Measurements from ENCODE around the gene GTF2A1.

The GTF2A1 gene

DNA sequence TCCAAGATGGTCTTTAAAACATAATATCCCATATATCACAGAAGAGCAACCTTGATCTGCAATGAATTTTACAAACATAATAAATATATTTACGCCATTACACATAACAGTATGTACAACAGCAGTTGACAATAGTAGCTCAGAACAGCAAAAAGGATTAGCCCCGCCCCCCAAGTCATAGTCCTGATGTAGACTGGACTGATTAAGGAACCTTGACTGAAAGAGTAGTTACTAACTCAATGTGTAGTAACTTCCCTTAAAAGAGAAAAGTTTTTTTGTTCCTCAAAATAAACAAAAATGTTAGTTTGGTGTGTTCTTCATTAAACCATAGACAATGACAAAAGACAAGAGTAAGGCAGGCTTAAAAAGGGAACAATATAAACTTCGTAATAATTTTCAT is 44.5 kb downstream of the GTF2A1 start:
- Mint-ChIP-seq H3K27ac (no peak overlapping the region), H3K4me3 (no peak overlapping the region), H3K4me1 (ENCODE audit: low read depth) (peaks cover 18% of the 10 kb centered on the region), H3K36me3 (ENCODE audit: low read depth) (peaks cover 17% of the 10 kb centered on the region), H3K27me3 (ENCODE audit: low read depth) (no peaks in the 10 kb centered on the region), H3K9me3 (no peaks in the 10 kb centered on the region)

DNA sequence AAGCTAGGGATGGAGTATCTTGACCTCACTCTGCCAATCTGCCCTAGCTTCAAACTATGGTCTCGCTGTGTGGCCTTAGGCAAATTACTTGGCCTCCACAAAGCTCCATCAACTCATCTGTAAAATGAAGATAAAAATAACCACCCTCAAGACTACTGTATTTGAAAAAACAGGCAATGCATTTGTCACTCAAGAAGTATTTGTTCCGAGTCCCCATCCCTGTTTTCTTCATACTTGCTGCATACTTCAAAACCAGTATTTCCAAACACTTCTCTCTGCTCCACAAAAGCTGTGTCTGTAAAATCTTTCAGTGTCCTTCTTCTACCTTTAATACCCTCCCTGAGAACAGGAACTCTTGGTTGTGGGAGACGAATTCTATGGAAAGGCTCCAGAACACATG is 47.9 kb downstream of the GTF2A1 start:
- Mint-ChIP-seq H3K27ac (no peak overlapping the region), H3K36me3 (ENCODE audit: low read depth) (peaks cover 5% of the 10 kb centered on the region), H3K27me3 (ENCODE audit: low read depth) (no peaks in the 10 kb centered on the region), H3K4me3 (no peak overlapping the region), H3K9me3 (no peaks in the 10 kb centered on the region), H3K4me1 (ENCODE audit: low read depth) (peaks cover 43% of the 10 kb centered on the region)

DNA sequence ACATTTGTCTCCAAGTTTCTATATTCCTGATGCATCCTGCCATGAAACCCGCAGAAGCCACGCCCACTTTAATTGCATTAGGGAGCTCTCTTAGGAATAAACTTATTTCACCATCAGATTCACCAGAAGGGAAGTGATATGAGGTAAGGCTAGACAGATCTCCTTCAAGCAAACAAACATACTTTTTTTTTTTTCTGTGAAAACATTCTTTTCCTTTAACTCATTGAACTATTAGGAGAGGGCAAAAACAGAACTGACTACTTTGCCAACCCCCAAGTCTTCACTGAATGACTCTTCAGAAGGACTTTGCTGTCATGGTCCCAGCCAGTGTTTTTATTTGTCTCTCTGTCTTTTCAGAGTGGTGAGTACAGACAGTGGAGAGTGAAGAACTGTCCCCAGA is 48.4 kb downstream of the GTF2A1 start:
- no peaks in the 10 kb centered on the region for H3K27me3 Mint-ChIP-seq (ENCODE audit: low read depth)
- peaks cover 5% of the 10 kb centered on the region for H3K36me3 Mint-ChIP-seq (ENCODE audit: low read depth)
- H3K27ac Mint-ChIP-seq = no peak overlapping the region
- no peak overlapping the region for H3K4me3 Mint-ChIP-seq
- H3K4me1 Mint-ChIP-seq (ENCODE audit: low read depth) = peaks cover 41% of the 10 kb centered on the region
- no peaks in the 10 kb centered on the region for H3K9me3 Mint-ChIP-seq

DNA sequence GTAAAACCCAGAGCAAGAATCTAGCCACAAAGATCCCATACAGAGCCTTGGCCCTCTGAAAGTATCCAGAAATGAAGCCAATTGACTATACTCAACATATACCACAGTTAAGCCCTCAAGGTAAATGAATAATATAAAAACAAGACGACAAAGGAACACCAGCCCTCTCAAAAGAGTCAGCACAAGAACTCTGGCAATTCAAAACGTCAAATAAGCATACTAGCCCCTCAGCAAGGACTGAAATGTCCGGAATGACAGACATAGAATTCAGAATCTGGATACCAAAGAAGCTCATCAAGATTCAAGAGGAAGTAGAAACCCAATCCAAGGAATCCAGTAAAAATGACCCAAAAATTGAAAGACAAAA is 49.9 kb downstream of the GTF2A1 start:
- H3K36me3 Mint-ChIP-seq (ENCODE audit: low read depth) = peaks cover 2% of the 10 kb centered on the region

DNA sequence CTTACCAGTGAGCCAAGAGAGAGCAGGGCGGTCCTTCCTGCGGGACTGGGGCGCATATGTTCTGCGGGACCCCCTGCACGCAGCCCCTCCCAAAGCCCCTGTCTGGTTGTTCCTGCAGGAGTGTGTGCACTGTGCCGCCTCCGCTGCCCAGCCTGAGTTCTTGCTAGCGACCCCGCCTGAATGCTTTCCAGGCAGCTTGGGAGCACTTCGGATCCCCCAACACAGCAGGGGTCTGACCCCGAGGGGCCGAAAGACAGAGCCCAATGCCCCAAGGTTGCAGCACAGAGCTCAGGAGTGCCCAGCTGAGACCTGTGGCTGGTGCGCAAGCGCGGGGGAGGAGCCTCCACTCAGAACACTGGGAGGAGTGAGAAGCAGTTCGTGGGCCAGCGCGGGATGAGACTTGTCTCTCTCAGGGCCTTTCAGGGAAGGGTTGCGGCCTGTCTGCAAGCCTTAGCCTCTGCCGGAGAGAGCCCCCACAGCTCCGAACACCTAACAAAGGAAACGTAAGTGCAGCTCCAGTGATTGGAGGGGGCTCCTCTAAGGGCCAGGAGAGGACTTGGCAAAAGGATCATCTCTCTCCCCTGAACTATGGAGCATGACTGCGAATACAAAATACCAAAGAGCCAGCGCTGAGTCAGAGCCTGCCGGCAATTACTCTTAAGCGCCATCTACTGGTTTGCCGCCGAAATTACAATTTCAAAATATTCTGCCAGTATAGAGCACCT is 50.5 kb downstream of the GTF2A1 start:
- peaks cover 2% of the 10 kb centered on the region for H3K36me3 Mint-ChIP-seq (ENCODE audit: low read depth)
- H3K9me3 Mint-ChIP-seq = no peaks in the 10 kb centered on the region
- peaks cover 36% of the 10 kb centered on the region for H3K4me1 Mint-ChIP-seq (ENCODE audit: low read depth)
- peak overlapping the region; percentile 86 for H3K4me3 Mint-ChIP-seq
- H3K27ac Mint-ChIP-seq = peak overlapping the region; percentile 96
- no peaks in the 10 kb centered on the region for H3K27me3 Mint-ChIP-seq (ENCODE audit: low read depth)

More for the DNA sequence above, 49.9 kb downstream of the GTF2A1 start:
- Mint-ChIP-seq H3K27ac (peak overlapping the region; percentile 96), H3K4me1 (ENCODE audit: low read depth) (peaks cover 35% of the 10 kb centered on the region), H3K27me3 (ENCODE audit: low read depth) (no peaks in the 10 kb centered on the region), H3K9me3 (no peaks in the 10 kb centered on the region), H3K4me3 (peak overlapping the region; percentile 86)

DNA sequence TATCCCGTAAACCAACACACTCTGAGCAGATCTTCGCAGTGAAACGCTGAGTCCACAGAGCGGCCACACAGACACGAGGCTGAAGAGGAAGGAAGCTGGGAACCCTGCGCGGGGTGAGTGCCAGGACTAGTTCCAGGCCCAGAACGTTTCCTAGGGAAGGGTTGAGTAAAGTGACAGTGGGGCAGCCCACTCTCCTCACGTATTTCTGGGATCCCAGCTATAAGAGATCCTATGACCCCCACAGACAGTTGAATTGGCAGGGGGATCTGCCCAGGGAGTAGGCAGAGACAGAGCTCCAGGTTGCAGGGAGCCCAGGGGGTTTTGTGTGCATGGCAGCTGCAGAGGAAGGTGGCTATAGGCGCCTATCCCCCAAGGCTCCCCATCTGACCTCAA is 51.1 kb downstream of the GTF2A1 start:
- H3K27ac Mint-ChIP-seq = peak overlapping the region; percentile 96
- no peaks in the 10 kb centered on the region for H3K27me3 Mint-ChIP-seq (ENCODE audit: low read depth)
- peaks cover 38% of the 10 kb centered on the region for H3K4me1 Mint-ChIP-seq (ENCODE audit: low read depth)
- H3K4me3 Mint-ChIP-seq = peak overlapping the region; percentile 86
- H3K9me3 Mint-ChIP-seq = no peaks in the 10 kb centered on the region
- H3K36me3 Mint-ChIP-seq (ENCODE audit: low read depth) = no peaks in the 10 kb centered on the region

DNA sequence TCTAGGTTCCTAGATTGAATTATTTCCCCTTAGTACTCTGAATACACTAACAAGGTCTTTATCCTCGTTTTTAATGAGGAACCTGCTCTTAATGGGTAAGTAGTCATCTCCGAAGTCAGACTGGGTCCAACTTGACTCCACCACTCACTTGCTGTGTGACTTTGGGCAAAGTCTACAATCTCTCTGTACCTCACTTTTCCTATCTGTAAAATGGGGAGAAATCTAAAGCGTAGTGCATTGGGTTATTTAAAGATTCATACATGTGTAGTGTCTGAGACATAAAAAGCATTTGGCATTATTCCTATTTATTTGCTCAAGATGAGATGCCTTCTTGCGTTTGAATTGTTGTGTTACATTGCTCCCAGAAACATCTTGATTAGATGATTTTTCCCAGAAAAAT is 51.5 kb downstream of the GTF2A1 start:
- Mint-ChIP-seq H3K4me1 (ENCODE audit: low read depth) (peaks cover 39% of the 10 kb centered on the region), H3K4me3 (peak overlapping the region; percentile 86), H3K27ac (peak overlapping the region; percentile 96), H3K9me3 (no peaks in the 10 kb centered on the region), H3K27me3 (ENCODE audit: low read depth) (no peaks in the 10 kb centered on the region), H3K36me3 (ENCODE audit: low read depth) (no peaks in the 10 kb centered on the region)

DNA sequence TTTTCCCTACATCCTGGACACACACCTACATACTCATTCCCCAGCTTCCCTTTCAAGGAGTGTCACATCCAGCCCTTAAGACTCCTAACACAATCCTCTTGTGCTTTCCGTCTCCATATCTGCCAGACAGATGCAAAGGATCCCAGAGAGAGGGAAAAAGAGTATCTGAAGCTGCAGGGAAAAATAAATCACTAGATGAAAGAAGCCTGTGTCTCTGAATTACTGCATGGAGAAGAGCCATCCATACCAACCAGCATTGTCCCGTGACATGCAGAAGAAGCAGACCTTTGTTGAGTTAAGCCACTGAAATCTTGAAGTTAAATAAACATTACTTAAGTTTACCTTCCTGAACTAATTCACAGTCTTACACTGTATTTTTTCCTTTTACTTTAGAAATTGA is 54.6 kb downstream of the GTF2A1 start:
- H3K27ac Mint-ChIP-seq = no peak overlapping the region
- H3K36me3 Mint-ChIP-seq (ENCODE audit: low read depth) = no peaks in the 10 kb centered on the region
- peaks cover 37% of the 10 kb centered on the region for H3K4me1 Mint-ChIP-seq (ENCODE audit: low read depth)
- no peaks in the 10 kb centered on the region for H3K27me3 Mint-ChIP-seq (ENCODE audit: low read depth)
- no peaks in the 10 kb centered on the region for H3K9me3 Mint-ChIP-seq
- H3K4me3 Mint-ChIP-seq = no peak overlapping the region

DNA sequence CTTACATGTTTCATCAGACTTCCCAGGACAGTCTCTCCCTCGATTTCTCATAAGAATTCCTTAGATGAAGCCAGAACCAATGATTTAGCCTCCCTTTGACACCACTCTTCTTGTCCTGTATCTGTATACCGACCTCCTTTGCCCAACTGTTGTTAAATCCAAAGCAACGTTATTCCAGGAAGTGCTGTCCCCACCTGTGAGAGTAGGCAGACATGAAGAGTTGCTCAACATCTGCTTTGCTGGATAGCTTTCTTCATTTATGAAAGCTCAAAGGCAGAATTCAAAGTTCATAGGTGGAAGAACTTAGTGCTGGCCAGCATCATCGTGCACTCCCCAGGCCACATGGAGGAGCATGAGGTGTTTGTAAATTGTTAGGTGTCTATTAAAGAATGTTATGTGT is 55.6 kb downstream of the GTF2A1 start:
- no peaks in the 10 kb centered on the region for H3K27me3 Mint-ChIP-seq (ENCODE audit: low read depth)
- no peaks in the 10 kb centered on the region for H3K36me3 Mint-ChIP-seq (ENCODE audit: low read depth)
- peaks cover 28% of the 10 kb centered on the region for H3K4me1 Mint-ChIP-seq (ENCODE audit: low read depth)
- no peaks in the 10 kb centered on the region for H3K9me3 Mint-ChIP-seq
- no peak overlapping the region for H3K4me3 Mint-ChIP-seq
- no peak overlapping the region for H3K27ac Mint-ChIP-seq

DNA sequence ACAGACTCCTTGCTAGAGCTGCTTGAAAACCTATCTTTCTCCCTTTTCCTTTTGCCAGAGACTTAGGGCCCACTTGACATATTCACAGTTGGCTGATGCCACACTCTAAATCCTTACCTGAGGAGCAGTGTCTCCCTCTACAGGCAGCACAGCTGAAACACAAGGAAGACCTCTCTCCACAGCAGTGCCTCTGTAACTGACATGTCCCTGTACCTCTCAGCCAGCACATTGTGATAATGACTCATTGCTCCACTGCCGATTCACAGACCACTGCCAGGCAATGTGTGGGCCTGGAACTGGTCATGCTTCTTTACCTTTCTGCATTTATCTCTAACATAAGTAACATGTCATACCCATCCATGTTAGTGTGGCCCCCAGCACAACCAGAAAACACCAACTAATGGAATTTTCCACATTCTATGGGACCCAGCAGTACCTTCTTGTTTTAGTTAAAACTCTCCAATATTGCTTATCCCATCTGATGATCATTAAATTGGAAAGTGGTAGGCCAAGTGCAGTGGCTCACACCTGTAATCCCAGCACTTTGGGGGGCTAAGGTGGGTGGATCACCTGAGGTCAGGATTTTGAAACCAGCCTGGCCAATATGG is 56.5 kb downstream of the GTF2A1 start:
- Mint-ChIP-seq H3K27me3 (ENCODE audit: low read depth) (no peaks in the 10 kb centered on the region), H3K4me3 (no peak overlapping the region), H3K36me3 (ENCODE audit: low read depth) (peaks cover 3% of the 10 kb centered on the region), H3K4me1 (ENCODE audit: low read depth) (peaks cover 19% of the 10 kb centered on the region), H3K9me3 (peaks cover 5% of the 10 kb centered on the region), H3K27ac (no peak overlapping the region)

DNA sequence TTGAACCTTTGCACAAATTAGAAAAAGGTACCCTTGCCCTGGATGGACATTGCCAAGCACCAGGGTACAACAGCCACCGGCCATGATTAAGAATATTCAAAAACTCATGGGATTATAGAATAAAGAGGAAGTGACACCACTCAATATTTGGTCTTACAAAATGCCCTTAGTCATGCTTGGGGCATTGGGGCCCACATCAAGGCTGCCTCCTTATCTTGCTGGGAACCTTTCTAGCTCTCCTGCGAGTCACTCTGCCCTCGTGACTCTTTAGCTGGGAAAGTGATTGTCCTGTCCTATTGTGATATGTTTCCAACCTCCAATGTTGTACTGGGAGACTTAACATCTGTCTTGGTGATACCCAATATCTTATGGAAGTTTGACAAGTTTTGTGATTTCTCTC is 57.8 kb downstream of the GTF2A1 start:
- Mint-ChIP-seq H3K4me1 (ENCODE audit: low read depth) (peaks cover 8% of the 10 kb centered on the region), H3K27me3 (ENCODE audit: low read depth) (no peaks in the 10 kb centered on the region), H3K36me3 (ENCODE audit: low read depth) (peaks cover 3% of the 10 kb centered on the region), H3K9me3 (peaks cover 5% of the 10 kb centered on the region), H3K4me3 (no peak overlapping the region), H3K27ac (no peak overlapping the region)

DNA sequence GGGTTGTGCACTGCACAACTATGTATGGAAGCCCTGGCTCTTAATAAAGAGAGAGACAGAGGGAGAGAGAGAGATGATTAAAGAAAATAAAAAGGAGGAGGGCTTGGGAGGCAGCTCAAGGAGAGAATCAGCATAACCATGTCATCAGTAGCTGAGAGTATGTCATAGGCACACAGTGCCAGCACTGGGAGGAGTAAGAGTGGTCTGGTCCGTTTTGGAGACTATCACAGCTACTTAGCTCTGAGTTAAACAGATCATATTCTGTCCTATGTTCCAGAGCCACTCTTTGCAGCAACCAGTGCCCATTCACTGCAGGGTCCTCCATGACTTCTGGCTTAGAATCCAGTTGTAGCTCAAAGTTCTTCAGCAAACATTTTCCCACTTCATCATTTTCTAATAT is 59.0 kb downstream of the GTF2A1 start:
- peaks cover 3% of the 10 kb centered on the region for H3K36me3 Mint-ChIP-seq (ENCODE audit: low read depth)
- H3K27ac Mint-ChIP-seq = no peak overlapping the region
- H3K27me3 Mint-ChIP-seq (ENCODE audit: low read depth) = no peaks in the 10 kb centered on the region
- peaks cover 5% of the 10 kb centered on the region for H3K9me3 Mint-ChIP-seq
- no peak overlapping the region for H3K4me3 Mint-ChIP-seq
- peaks cover 14% of the 10 kb centered on the region for H3K4me1 Mint-ChIP-seq (ENCODE audit: low read depth)

DNA sequence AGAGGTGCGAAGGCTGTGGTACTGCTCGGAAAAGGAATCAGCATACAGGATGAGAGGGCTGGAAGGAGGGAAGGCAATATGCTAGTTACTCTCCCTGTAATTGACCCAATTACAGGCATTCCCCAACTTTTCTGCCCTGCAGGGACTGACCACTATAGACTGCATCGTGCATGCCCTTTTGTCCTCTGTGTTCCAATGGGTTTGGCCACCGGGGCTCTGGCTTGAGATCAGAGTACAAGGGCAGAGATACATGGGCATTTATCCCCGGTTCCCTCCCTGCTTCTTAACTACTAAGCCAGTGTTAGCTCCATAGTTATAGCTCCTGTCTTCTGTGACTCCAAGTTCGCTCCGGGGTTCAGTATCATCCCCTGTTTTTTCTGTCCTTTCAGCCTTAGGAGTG is 59.7 kb downstream of the GTF2A1 start:
- Mint-ChIP-seq H3K36me3 (ENCODE audit: low read depth) (peaks cover 5% of the 10 kb centered on the region), H3K4me1 (ENCODE audit: low read depth) (peaks cover 14% of the 10 kb centered on the region), H3K27me3 (ENCODE audit: low read depth) (no peaks in the 10 kb centered on the region), H3K9me3 (peaks cover 5% of the 10 kb centered on the region), H3K4me3 (no peak overlapping the region), H3K27ac (no peak overlapping the region)

DNA sequence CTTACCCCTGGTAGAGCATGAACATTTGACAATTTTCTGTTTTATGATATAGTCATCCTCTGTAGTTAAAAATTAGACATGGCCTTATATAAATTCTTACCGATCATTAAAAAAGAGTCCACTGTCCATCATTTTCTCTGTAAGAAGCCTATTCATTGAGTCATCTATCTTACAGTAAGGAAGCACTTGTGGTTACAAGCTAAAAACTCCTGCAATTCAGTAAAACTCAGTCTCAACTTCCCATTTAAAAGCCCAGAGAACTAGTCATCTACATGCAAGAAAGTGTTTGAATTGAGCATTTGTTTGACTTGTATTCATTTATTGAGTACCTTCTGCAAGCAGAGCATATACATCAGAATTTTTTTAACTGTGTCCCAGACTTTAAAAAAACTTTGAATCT is 63.3 kb downstream of the GTF2A1 start:
- H3K36me3 Mint-ChIP-seq (ENCODE audit: low read depth) = peaks cover 7% of the 10 kb centered on the region
- H3K27ac Mint-ChIP-seq = no peak overlapping the region
- no peaks in the 10 kb centered on the region for H3K27me3 Mint-ChIP-seq (ENCODE audit: low read depth)
- no peak overlapping the region for H3K4me3 Mint-ChIP-seq
- peaks cover 5% of the 10 kb centered on the region for H3K9me3 Mint-ChIP-seq
- H3K4me1 Mint-ChIP-seq (ENCODE audit: low read depth) = peaks cover 11% of the 10 kb centered on the region

DNA sequence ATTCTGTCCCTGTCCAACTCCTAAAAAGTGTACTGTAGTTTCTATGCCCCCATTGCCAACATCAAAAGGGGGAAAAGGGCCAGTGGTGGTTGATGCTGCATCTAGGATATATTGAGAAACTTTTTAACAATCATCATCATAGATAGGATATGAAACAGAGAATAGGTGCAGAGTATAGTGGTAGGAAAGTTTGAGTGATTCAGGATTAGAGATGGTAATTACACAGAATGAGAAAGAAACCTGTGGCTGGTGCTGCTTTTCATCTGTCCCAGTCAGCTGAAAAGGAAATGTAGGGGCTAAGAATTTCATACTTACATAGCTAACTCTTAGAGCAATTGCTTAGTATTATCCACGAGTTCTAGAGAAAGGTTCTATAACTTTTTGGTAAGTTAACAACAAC is 67.6 kb downstream of the GTF2A1 start:
- Mint-ChIP-seq H3K4me1 (ENCODE audit: low read depth) (peaks cover 11% of the 10 kb centered on the region), H3K27ac (no peak overlapping the region), H3K9me3 (no peaks in the 10 kb centered on the region), H3K4me3 (no peak overlapping the region), H3K36me3 (ENCODE audit: low read depth) (peaks cover 3% of the 10 kb centered on the region), H3K27me3 (ENCODE audit: low read depth) (no peaks in the 10 kb centered on the region)

All from T-helper 1 cell treated with Interleukin-12 subunit alpha and Interleukin-12 subunit beta and Interleukin-4 antibody, amounts not matched to agents 30 μg/mL and 1 μg/mL, for 36 hours (primary cell).